Stomach (tissue), 9 donors: ENCODE data around the gene FGFBP1. TPM values are rescaled to one million over a fixed set of nuclear protein-coding genes. Genes with fewer than 3 reads are reported as not detected.

ENCODE experiments used
- DNase-seq, 2 donors: peaks; one replicate each; pipeline versions ENCODE4 v3.0.0 to v3.0.0-alpha.2; 2013 to 2019
- H3K27ac ChIP-seq, 5 donors: fragments of 200-600 bp in 4 of 5; sonication (generic) in 4 of 5; one replicate each; pipeline ENCODE4 v1.5.1; 2013 to 2019; ENCODE audit warnings: mild to moderate bottlenecking in 1 of 5, moderate library complexity in 1 of 5
- H3K27me3 ChIP-seq, 3 donors: fragments of 200-600 bp; sonication (generic); one replicate each; pipeline ENCODE4 v1.5.1; 2017 to 2019; ENCODE audit warnings: mixed run types in 1 of 3
- H3K36me3 ChIP-seq, 4 donors: fragments of 200-600 bp; sonication (generic); 1 replicate in 3 of 4; 2 replicates in 1 of 4; pipeline ENCODE4 v1.5.1; 2016 to 2019
- H3K4me1 ChIP-seq, 4 donors: fragments of 200-600 bp; sonication (generic); one replicate each; pipeline ENCODE4 v1.5.1; 2016 to 2019
- H3K4me3 ChIP-seq, 4 donors: fragments of 200-600 bp; sonication (generic) in 3 of 4; one replicate each; pipeline ENCODE4 v1.5.1; 2016 to 2019; ENCODE audit warnings: mild to moderate bottlenecking in 1 of 4
- H3K9me3 ChIP-seq, 4 donors: fragments of 200-600 bp; sonication (generic); one replicate each; pipeline ENCODE4 v1.5.1; 2016 to 2019
- EP300 ChIP-seq: sonication (generic); formaldehyde crosslinking; IDR thresholded peaks from one replicate; pipeline ENCODE4 v1.6.1; 2017; ENCODE audit warnings: antibody characterized with exemption
- POLR2A ChIP-seq, 4 donors: fragments of 450-650 bp; IDR thresholded peaks; one replicate each; pipeline ENCODE4 v1.6.1; 2016; ENCODE audit warnings: antibody characterized with exemption in 4 of 4, control low read depth in 2 of 4, mild to moderate bottlenecking in 1 of 4, moderate library complexity in 1 of 4
- POLR2AphosphoS5 ChIP-seq, 3 donors: sonication (generic); formaldehyde crosslinking; IDR thresholded peaks; one replicate each; pipeline ENCODE4 v1.6.1; 2016; ENCODE audit warnings: antibody characterized with exemption in 3 of 3
- WGBS, 5 donors: extraction: QIAGEN DNeasy Blood & Tissue Kit in 3 of 5; methylation state at CpG; one replicate each; pipeline versions ENCODE4 v1.1.5 to v1.1.7; 2013 to 2018; 5-methylcytosine and 5-hydroxymethylcytosine counted together
- intact Hi-C: fragments of 100-400 bp; cut with DNase I; formaldehyde crosslinking; loops from one replicate; pipeline ENCODE4 v1.15.1; 2023; ENCODE audit warnings: low total_unique reads
- polyA plus RNA-seq, 3 donors: library from polyadenylated mRNA; stranded (reverse); fragments of 200-250 nt; gene quantifications; one replicate each; pipeline ENCODE4 v1.2.3, GENCODE V29; 2013
- total RNA-seq, 5 donors: library from RNA; depleted of rRNA; stranded (reverse); fragments of >200 nt; gene quantifications; one replicate each; pipeline versions ENCODE4 v1.1.0 to v1.2.3, GENCODE V29; 2014 to 2016
- TF ChIP-seq, protein P1 (sequence below), 7 experiments: fragments of 450-650 bp in 4 of 7; fragments of 200-600 bp in 3 of 7; sonication (generic) in 3 of 7; IDR thresholded peaks; one replicate each; pipeline ENCODE4 v1.5.1; 2016 to 2019; ENCODE audit warnings: antibody characterized with exemption in 7 of 7, control low read depth in 2 of 7, mild to moderate bottlenecking in 1 of 7
- donor health status: healthy with polysubstance abuse.
- donor health status: Bipolar disorder and iron deficiency.
- donor health status: healthy.

FGFBP1 gene
- total and polyA plus RNA-seq, 8 donors: 0.61 to 105 (median 0.71) TPM; not detected in 4

- TF ChIP-seq, protein P1, sequence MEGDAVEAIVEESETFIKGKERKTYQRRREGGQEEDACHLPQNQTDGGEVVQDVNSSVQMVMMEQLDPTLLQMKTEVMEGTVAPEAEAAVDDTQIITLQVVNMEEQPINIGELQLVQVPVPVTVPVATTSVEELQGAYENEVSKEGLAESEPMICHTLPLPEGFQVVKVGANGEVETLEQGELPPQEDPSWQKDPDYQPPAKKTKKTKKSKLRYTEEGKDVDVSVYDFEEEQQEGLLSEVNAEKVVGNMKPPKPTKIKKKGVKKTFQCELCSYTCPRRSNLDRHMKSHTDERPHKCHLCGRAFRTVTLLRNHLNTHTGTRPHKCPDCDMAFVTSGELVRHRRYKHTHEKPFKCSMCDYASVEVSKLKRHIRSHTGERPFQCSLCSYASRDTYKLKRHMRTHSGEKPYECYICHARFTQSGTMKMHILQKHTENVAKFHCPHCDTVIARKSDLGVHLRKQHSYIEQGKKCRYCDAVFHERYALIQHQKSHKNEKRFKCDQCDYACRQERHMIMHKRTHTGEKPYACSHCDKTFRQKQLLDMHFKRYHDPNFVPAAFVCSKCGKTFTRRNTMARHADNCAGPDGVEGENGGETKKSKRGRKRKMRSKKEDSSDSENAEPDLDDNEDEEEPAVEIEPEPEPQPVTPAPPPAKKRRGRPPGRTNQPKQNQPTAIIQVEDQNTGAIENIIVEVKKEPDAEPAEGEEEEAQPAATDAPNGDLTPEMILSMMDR (IDR thresholded peaks at IDR 0.05): no peak
- TF ChIP-seq POLR2AphosphoS5 (IDR thresholded peaks at IDR 0.05) (no peak), EP300 (no peak), POLR2A (IDR thresholded peaks at IDR 0.05) (no peak)
- intact Hi-C loops: no loop called here
- no peak for DNase-seq
- no peaks in the 10 kb centered on the region for H3K36me3 ChIP-seq
- peaks cover 0 to 3% (median 0%) of the 10 kb centered on the region in 4 donors for H3K4me1 ChIP-seq
- no peaks in the 10 kb centered on the region for H3K27me3 ChIP-seq
- WGBS, 5 donors: 52 to 71% (median 59%) methylated on average over 8 of the region's 8 CpGs
- H3K4me3 ChIP-seq: no peak overlapping the region
- H3K9me3 ChIP-seq: no peaks in the 10 kb centered on the region
- no peak overlapping the region for H3K27ac ChIP-seq
Observed at GRCh38 chr4:15912961-15913630, 25.4 kb downstream of the FGFBP1 start.

DNA sequence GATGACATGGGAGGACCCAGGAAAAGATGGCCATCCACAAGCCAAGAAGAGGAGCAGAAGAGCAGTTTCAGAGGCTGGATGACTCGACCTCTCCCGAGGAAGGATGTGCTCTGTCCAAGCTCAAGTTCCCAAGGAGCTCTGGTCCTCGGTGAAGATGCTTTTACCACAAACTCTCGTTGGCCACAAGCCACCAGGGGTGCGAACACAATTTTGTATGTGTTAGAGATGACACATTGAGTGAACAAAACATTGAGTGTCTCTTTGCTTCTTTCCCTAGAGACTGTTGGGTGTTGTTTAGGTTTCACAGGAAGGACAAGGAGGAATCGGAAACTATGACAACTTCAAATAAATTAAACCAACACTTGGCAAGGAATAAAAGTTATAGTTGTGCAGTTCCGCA lies 26.3 kb downstream of the FGFBP1 start:
- intact Hi-C loops: no loop called here
- TF ChIP-seq EP300 (no peak), POLR2A (IDR thresholded peaks at IDR 0.05) (no peak), POLR2AphosphoS5 (IDR thresholded peaks at IDR 0.05) (no peak)
- TF ChIP-seq, protein P1 (IDR thresholded peaks at IDR 0.05): no peak
- no peak for DNase-seq
- Histone ChIP-seq H3K4me3 (no peak overlapping the region), H3K9me3 (no peaks in the 10 kb centered on the region), H3K4me1 (no peaks in the 10 kb centered on the region), H3K36me3 (no peaks in the 10 kb centered on the region), H3K27ac (no peak overlapping the region), H3K27me3 (no peaks in the 10 kb centered on the region)
- WGBS, 5 donors: 46 to 67% (median 57%) methylated on average over 7 of the region's 7 CpGs

DNA sequence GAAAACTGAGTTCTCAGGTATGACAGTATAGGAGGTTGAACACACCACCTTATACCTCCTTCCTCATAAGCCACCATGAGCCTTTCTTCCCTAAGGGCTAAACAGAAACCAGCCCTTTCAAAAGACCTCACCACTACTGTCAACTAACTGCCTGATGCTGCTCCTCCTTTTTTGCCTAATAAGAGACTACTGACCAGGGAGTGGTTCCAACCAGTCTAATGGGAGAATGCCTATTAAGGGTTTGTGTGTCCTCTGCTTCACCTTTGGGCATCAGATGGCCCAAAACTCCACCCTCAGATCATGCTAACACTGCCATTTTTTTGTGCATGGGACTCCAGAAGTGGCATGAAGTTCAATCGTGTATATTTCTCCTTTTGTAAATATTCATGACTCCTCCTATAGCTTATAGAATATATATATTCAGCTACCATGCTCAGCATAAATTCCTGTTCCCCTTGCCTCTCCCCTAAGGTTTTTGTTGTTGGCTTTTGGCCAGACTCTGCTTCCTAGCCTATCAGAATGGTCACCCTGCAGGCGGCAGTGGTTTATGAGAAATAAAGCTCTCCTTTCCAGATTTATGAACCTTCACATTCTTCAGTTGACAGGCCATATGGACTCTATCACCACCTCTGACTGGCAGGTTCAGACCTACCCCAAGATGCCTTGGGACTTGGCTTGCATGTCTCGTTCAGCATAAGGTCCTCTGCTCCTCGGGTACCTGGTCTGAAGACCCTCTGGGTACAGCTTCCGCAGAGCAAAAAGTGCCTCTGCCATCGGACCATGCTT lies 28.2 kb downstream of the FGFBP1 start:
- DNase-seq: no peak
- Histone ChIP-seq H3K36me3 (no peaks in the 10 kb centered on the region), H3K4me1 (peaks cover 0 to 7% (median 3%) of the 10 kb centered on the region in 4 donors), H3K4me3 (no peak overlapping the region), H3K27me3 (peaks cover 0 to 8% (median 0%) of the 10 kb centered on the region in 3 donors), H3K27ac (no peak overlapping the region), H3K9me3 (no peaks in the 10 kb centered on the region)
- TF ChIP-seq, protein P1 (IDR thresholded peaks at IDR 0.05): no peak
- no peak for TF ChIP-seq POLR2AphosphoS5 (IDR thresholded peaks at IDR 0.05)
- no peak for TF ChIP-seq POLR2A (IDR thresholded peaks at IDR 0.05)
- no peak for TF ChIP-seq EP300
- intact Hi-C loops: no loop called here
- 72 to 86% (median 84%) methylated on average over 2 to 6 of the region's 6 CpGs for WGBS, 5 donors

DNA sequence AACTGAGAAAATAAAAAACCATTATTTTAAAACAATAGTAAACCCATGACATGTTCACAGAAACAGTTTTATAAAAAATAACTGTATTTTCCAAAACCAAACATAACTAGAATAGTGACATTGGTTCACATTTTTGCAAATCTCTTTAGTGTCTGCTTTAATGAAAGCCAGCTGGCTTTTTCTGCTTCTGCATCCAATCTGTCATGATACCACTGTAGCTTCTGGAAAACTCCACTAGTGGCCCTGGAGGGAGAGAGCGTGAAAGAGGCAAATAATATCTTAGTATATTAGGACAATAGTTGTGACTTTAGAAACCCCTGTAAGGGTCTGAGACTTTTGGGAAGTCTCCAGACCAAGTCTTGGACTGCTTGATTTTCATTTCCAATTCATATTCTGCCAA lies 31.1 kb downstream of the FGFBP1 start:
- Histone ChIP-seq H3K9me3 (no peaks in the 10 kb centered on the region), H3K4me3 (no peak overlapping the region), H3K27ac (no peak overlapping the region), H3K4me1 (peaks cover 0 to 7% (median 3%) of the 10 kb centered on the region in 4 donors), H3K27me3 (peaks cover 0 to 9% (median 0%) of the 10 kb centered on the region in 3 donors), H3K36me3 (no peaks in the 10 kb centered on the region)
- DNase-seq: peak in 1 of 2 donors; percentile 37
- WGBS, 5 donors: 54 to 93% (median 77%) methylated on average over 1 of the region's 1 CpG
- TF ChIP-seq EP300 (no peak), POLR2A (IDR thresholded peaks at IDR 0.05) (no peak), POLR2AphosphoS5 (IDR thresholded peaks at IDR 0.05) (no peak)
- TF ChIP-seq, protein P1 (IDR thresholded peaks at IDR 0.05): no peak
- intact Hi-C loops: no loop called here
